A673 (cell line): ENCODE data around the gene DRC7.

Experiments
- CTCF ChIP-seq: fragments of 300-800, 200-600 bp; sonication (generic); conservative IDR thresholded peaks from 2 replicates; pipeline ENCODE4 v1.5.1; 2017; ENCODE audit warnings: low read depth, mild to moderate bottlenecking, antibody characterized with exemption, low read length, moderate library complexity, mixed read lengths
- EZH2 ChIP-seq: fragments of 200-600 bp; sonication (generic); IDR thresholded peaks from 2 replicates; pipeline ENCODE4 v1.6.1; 2017; ENCODE audit warnings: borderline replicate concordance, low read depth, mild to moderate bottlenecking, mixed read lengths, antibody characterized with exemption, low read length; ENCODE audit not compliant: poor library complexity, severe bottlenecking

DNA sequence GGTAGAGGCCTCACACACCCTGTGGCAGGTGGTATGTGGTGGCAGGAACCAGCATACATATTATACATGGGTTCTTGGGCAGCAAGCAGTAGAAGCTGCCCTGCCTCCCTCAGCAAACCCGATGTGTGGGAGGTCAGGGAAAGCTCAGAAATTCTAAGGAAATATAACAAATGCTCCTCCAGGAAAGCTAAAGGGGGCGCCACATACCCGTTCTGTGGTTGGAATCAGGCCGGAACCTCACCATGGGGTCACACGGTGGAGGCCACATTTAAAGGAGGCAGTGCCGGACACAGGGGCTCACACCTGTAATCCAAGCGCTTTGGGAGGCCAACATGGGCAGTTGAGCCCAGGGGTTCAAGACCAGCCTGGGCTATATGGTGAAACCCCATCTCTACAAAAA, 28.6 kb downstream of the DRC7 start:
- no peak for TF ChIP-seq CTCF
- no peak for TF ChIP-seq EZH2
